ENCODE data around the gene SLC26A1.
A peak's percentile ranks its signal among the peaks of the same experiment; 100 is the strongest.
"Not testable (repeated sequence)": the region's sequence is repeated elsewhere in the genome, so short reads cannot be mapped to it uniquely, and the experiment has no call there.

Gene SLC26A1

DNA sequence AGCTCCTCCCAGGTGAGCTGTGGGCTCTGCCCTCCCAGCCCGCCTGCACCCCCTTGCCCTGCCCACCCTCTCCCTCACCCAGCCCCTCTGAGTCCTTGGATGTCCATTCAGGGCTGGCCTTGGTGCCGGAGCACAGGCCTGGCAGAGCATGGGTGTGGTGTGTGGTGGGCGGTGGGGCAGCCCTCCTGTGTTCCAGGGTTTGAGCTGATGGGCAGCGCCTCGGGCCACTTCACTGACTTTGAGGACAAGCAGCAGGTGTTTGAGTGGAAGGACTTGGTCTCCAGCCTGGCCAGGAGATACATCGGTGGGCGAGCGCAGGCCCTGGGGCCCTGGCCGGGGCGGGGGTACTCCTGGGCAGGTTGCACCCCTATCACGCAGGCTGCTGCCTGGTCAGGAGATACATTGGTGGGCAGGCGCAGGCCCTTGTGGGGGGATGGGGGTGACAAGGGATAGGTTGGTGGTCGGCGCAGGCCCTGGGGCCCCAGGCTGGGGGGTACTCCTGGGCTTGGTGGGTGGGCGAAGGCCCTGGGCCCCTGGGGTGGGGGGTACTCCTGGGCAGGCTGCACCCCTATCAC lies 7.6 kb upstream of the SLC26A1 start:
- Histone ChIP-seq H3K9me3 (ENCODE audit: control insufficient read depth, low read depth, low read length) (no peaks in the 10 kb centered on the region), H3K27me3 (ENCODE audit: control insufficient read depth, insufficient read depth, low read length) (peaks cover 100% of the 10 kb centered on the region), H3K9ac (ENCODE audit: low read length) (no peak overlapping the region), H3K4me3 (ENCODE audit: low read length) (no peak overlapping the region), H3K27ac (ENCODE audit: low read length) (no peak overlapping the region), H3K4me1 (ENCODE audit: control insufficient read depth, low read depth, low read length) (no peaks in the 10 kb centered on the region), H3K36me3 (ENCODE audit: control insufficient read depth, low read depth, low read length) (no peaks in the 10 kb centered on the region)

DNA sequence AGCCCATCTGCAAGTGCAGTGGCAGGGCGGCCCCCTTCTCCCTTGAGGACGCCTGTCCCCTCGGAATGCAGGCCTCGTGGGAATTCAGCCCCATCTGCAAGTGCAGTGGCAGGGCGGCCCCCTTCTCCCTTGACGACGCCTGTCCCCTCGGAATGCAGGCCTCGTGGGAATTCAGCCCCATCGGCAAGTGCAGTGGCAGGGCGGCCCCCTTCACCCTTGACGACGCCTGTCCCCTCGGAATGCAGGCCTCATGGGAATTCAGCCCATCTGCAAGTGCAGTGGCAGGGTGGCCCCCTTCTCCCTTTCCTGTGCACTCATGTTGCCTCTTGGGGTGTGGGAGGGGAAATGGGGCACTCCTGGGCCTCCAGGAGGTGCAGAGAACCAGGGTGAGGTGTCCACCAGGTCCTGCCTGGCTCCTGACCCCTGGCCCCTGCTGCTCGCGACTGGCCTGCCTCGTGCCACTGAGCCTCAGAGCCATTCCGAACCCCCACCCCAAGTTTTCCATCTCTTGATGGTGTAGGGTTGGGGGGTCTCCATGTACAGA lies 6.8 kb upstream of the SLC26A1 start:
- Histone ChIP-seq H3K36me3 (ENCODE audit: control insufficient read depth, low read depth, low read length) (no peaks in the 10 kb centered on the region), H3K9me3 (ENCODE audit: control insufficient read depth, low read depth, low read length) (no peaks in the 10 kb centered on the region), H3K27me3 (ENCODE audit: control insufficient read depth, insufficient read depth, low read length) (peaks cover 98% of the 10 kb centered on the region), H3K4me3 (ENCODE audit: low read length) (no peak overlapping the region), H3K9ac (ENCODE audit: low read length) (no peak overlapping the region), H3K4me1 (ENCODE audit: control insufficient read depth, low read depth, low read length) (no peaks in the 10 kb centered on the region), H3K27ac (ENCODE audit: low read length) (no peak overlapping the region)

DNA sequence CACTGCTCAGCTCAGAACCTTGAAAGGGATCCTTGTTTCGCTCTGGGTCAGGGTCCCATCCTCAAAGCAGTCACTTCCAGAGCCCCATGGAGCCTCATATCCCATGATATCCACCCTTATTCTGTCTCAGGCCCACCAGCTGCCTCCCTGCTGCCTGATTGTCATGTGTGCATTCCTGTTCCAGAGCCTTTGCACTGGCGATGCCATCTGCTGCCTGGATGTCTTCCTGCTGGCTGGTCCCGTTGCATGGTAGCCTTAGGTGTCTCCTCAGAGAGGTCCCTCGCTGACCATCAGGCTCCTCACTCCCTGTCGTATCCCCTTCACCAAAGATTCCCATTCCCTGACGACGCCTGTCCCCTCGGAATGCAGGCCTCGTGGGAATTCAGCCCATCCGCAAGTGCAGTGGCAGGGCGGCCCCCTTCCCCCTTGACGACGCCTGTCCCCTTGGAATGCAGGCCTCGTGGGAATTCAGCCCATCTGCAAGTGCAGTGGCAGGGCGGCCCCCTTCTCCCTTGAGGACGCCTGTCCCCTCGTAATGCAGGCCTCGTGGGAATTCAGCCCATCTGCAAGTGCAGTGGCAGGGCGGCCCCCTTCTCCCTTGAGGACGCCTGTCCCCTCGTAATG lies 6.1 kb upstream of the SLC26A1 start:
- H3K36me3 ChIP-seq (ENCODE audit: control insufficient read depth, low read depth, low read length); H3K4me1 ChIP-seq (ENCODE audit: control insufficient read depth, low read depth, low read length); H3K9me3 ChIP-seq (ENCODE audit: control insufficient read depth, low read depth, low read length); H3K9ac ChIP-seq (ENCODE audit: low read length); H3K27ac ChIP-seq (ENCODE audit: low read length); H3K4me3 ChIP-seq (ENCODE audit: low read length): not testable (repeated sequence)
- H3K27me3 ChIP-seq (ENCODE audit: control insufficient read depth, insufficient read depth, low read length), result peaks cover 92% of the 10 kb centered on the region

DNA sequence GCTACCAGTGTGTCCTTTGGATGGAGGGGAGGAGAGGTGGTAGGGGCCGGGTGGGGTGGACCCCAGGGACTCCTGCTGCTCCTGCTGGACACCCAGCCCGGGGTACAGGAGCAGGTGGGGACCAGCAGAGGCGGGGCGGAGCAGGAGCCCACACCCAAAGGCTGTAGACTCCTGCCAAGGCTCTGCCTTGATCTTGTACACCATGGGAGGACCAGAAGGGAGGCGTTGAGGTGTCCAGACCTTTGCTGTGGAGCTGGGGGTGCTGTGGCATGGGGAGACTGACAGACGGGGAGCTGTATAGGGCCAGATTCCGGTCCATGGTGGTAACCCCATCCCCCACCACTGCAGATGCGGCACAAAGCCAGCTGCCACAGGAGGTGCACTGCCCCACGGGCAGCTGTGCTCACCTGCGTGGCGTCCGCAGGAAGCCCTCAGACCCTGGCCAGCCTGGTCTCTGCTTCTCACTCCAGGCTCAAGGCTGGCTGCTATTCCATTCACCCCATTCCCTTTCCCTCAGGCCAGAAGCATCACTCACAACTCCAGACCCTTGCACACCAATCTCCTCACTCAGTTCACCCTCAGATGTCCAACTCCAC lies 5.0 kb upstream of the SLC26A1 start:
- H3K9me3 ChIP-seq (ENCODE audit: control insufficient read depth, low read depth, low read length), result no peaks in the 10 kb centered on the region
- no peaks in the 10 kb centered on the region for H3K4me1 ChIP-seq (ENCODE audit: control insufficient read depth, low read depth, low read length)
- no peak overlapping the region for H3K27ac ChIP-seq (ENCODE audit: low read length)
- H3K27me3 ChIP-seq (ENCODE audit: control insufficient read depth, insufficient read depth, low read length), result peaks cover 81% of the 10 kb centered on the region
- no peaks in the 10 kb centered on the region for H3K36me3 ChIP-seq (ENCODE audit: control insufficient read depth, low read depth, low read length)
- H3K9ac ChIP-seq (ENCODE audit: low read length), result no peak overlapping the region
- no peak overlapping the region for H3K4me3 ChIP-seq (ENCODE audit: low read length)

DNA sequence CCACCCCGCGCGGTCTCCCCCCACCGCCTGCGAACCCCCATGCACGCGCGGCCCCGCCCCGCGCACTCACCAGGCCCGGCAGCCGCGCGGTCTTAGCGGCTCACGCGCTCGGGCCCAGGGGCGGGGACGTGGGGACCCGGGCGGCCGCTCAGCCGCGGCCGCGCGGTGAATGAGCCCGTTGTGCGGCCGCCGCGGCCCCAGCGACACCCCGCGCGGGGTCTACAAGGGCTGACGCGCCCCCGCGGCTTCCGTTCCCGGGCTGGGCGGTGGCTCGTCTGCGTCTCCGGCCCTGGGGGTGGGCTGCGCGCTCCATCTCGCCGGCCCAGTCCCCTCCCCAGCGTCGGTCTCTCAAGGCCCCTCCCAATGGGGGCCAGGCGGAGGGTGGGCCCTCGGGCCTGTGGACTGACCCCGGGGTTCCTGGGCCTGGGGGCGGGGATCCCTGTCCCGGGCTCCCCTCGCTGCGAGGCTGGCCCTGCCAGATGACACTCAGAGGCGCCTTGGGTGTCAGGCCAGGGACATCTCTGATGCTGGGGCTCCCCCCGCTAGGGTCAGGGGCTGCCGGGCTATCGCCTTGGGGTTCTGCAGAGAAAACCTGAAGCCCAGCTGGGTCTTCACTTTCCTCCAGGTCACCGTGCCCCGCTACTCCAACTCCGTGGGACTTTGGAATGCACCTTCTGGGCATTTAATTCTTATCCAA lies 4.3 kb upstream of the SLC26A1 start:
- Histone ChIP-seq H3K27me3 (ENCODE audit: control insufficient read depth, insufficient read depth, low read length) (peaks cover 74% of the 10 kb centered on the region), H3K9me3 (ENCODE audit: control insufficient read depth, low read depth, low read length) (no peaks in the 10 kb centered on the region), H3K4me3 (ENCODE audit: low read length) (peak overlapping the region; percentile 15), H3K27ac (ENCODE audit: low read length) (no peak overlapping the region), H3K4me1 (ENCODE audit: control insufficient read depth, low read depth, low read length) (no peaks in the 10 kb centered on the region), H3K9ac (ENCODE audit: low read length) (no peak overlapping the region), H3K36me3 (ENCODE audit: control insufficient read depth, low read depth, low read length) (no peaks in the 10 kb centered on the region)

DNA sequence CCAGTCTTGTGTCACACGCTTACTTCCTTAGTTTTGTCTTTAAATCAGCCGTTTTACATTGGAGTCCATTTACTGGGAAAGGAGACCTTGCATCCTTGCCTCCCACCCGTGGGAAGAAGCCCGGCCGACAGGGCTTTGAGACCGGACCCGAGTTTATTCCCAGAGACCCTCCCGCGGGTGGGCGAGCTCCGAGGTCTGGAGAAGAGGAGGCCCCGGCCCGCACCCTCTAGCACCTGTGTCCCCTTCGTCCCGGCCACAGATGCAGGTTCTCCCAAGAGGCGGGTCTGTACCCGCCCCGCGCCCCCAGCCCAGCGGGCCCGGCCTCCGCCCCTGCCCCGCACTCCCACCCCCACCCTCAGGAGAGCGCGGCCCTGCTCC lies 3.8 kb upstream of the SLC26A1 start:
- no peak overlapping the region for H3K27ac ChIP-seq (ENCODE audit: low read length)

DNA sequence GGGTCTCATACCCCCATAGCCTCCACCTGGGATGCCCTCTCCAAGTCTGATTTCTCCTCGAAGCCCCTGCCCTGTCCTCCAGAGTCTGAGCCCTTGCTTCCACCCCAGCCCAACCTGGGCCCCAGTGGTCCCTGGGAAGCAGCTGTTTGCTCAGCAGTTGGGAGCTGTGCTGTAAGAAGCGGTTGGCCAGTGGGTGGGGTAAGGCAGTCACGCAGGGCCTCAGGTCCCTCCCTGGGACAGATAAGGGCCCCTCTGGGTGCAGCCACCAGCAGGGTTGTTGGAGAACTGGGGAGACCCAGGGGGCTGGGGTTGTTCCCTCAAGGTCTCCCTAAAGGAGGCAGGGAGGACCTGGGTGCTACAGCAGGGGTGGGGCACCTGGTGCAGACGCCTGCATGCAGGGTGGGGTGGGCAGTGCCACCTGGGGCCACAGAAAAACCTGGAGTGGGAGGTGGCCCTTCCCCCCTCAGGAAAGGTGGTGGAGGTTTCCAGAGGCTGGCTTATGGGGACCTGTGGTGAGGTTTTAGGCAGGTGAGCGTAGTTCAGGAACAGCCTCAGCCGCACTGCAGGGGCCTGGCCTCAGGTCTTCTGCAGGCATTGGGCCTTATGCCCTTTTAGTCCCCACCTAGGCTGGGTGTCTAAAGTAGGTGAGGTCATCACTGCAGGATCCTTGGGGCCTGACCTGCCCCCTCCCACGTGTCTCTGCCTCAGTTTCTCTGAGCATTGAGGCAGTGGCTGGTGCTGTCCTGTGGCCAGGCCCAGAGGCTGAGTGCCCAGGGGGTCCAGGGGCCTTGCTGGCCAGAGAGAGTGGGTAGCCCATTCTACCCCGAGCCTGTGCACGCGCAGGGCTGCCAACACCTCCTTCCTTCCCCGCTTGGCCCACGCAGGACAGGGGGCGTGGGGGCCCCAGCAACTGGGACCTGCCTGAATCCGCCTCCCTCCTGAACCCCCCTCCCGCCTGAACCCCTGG lies 3.1 kb upstream of the SLC26A1 start:
- H3K4me1 ChIP-seq (ENCODE audit: control insufficient read depth, low read depth, low read length), result no peaks in the 10 kb centered on the region

More for the DNA sequence above, 3.8 kb upstream of the SLC26A1 start:
- Histone ChIP-seq H3K27me3 (ENCODE audit: control insufficient read depth, insufficient read depth, low read length) (peaks cover 69% of the 10 kb centered on the region), H3K4me3 (ENCODE audit: low read length) (no peak overlapping the region), H3K9me3 (ENCODE audit: control insufficient read depth, low read depth, low read length) (no peaks in the 10 kb centered on the region), H3K9ac (ENCODE audit: low read length) (no peak overlapping the region), H3K4me1 (ENCODE audit: control insufficient read depth, low read depth, low read length) (no peaks in the 10 kb centered on the region), H3K36me3 (ENCODE audit: control insufficient read depth, low read depth, low read length) (no peaks in the 10 kb centered on the region)

DNA sequence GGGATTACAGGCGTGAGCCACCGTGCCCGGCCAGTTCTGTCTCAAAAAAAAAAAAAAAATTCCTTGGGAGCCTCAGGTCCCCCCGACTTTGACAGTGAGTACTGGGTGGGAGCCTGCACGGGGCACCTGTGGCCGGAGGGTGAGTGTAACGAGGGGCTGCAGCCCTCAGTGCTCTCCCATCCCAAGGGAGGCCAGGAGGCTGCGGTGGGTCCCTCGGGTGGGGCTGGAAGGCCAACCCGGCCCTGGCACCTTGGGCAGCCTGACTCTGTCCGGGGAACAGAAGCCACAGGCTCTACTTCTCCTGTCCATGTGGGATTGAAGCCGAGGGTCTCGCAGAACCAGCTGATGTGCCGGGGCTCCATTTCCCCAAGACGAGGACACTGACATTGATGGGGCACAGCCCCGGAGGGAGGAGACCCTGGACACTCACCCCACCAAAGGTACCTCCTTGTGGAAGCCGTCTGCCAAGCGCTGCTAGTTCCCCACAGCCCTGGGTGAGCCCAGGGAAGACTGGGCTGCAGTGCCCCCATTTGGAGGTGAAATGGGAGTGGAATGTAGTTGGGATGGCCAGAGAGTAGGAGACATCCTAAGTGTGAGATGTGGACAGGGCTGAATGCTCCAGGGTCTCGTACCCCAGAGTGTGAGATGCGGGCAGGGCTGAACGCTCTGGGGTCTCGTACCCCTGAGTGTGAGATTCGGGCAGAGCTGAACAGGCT lies 2.3 kb upstream of the SLC26A1 start:
- Histone ChIP-seq H3K9ac (ENCODE audit: low read length) (no peak overlapping the region), H3K27ac (ENCODE audit: low read length) (no peak overlapping the region)

More for the DNA sequence above, 3.1 kb upstream of the SLC26A1 start:
- Histone ChIP-seq H3K9ac (ENCODE audit: low read length) (no peak overlapping the region), H3K4me3 (ENCODE audit: low read length) (no peak overlapping the region), H3K27ac (ENCODE audit: low read length) (no peak overlapping the region), H3K27me3 (ENCODE audit: control insufficient read depth, insufficient read depth, low read length) (peaks cover 62% of the 10 kb centered on the region), H3K36me3 (ENCODE audit: control insufficient read depth, low read depth, low read length) (no peaks in the 10 kb centered on the region), H3K9me3 (ENCODE audit: control insufficient read depth, low read depth, low read length) (no peaks in the 10 kb centered on the region)

DNA sequence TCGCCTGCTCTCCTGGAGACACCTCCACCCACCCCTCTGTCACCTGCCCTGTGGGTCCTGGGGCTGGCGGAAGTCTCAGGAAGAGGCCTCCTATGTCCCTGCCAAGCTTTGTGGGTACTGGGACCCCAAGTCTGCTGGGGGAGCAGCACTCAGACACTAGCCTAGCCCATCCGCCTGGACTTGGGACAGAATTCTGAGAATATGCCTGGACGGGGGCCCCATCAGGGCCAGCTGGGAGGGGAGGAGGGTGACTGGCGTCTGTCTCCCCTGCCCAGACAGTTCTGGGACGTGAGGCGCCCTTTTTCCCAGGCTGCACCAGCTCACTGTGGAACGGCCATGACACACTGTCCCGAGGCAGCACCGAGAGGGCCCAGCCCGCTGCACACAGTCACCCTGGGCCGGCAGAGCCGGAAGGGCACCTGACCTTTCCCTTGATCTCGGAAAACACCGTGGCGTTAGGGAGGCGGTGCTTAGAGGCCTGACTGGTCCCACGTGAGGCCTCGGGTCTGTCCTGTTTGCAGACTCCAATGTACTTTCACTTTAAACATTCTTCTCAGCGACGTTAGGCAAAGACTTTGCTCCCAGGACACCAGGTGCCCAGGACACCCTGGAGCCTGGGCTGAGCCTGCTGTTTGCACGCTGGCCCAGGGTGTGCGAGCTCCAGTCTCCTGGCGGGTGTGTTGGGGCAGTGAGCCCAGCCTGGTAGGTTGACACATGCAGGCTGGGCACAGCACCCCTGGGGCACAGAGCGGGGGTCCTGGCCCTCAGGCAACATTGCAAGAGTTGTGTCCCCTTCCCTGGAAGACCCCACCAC lies 700 bp downstream of the SLC26A1 start:
- no peak overlapping the region for H3K27ac ChIP-seq (ENCODE audit: low read length)
- H3K9ac ChIP-seq (ENCODE audit: low read length), result no peak overlapping the region
- H3K4me3 ChIP-seq (ENCODE audit: low read length), result no peak overlapping the region
- H3K27me3 ChIP-seq (ENCODE audit: control insufficient read depth, insufficient read depth, low read length), result peaks cover 28% of the 10 kb centered on the region
- no peaks in the 10 kb centered on the region for H3K9me3 ChIP-seq (ENCODE audit: control insufficient read depth, low read depth, low read length)
- no peaks in the 10 kb centered on the region for H3K36me3 ChIP-seq (ENCODE audit: control insufficient read depth, low read depth, low read length)
- H3K4me1 ChIP-seq (ENCODE audit: control insufficient read depth, low read depth, low read length), result no peaks in the 10 kb centered on the region

More for the DNA sequence above, 2.3 kb upstream of the SLC26A1 start:
- Histone ChIP-seq H3K9me3 (ENCODE audit: control insufficient read depth, low read depth, low read length) (no peaks in the 10 kb centered on the region), H3K27me3 (ENCODE audit: control insufficient read depth, insufficient read depth, low read length) (peaks cover 53% of the 10 kb centered on the region), H3K4me3 (ENCODE audit: low read length) (no peak overlapping the region), H3K4me1 (ENCODE audit: control insufficient read depth, low read depth, low read length) (no peaks in the 10 kb centered on the region), H3K36me3 (ENCODE audit: control insufficient read depth, low read depth, low read length) (no peaks in the 10 kb centered on the region)

All from iPS-18a (cell line).